Measurements from ENCODE around the gene NME3.

- TF ChIP-seq POLR2A (IDR thresholded peaks at IDR 0.05; ENCODE audit: low read depth, low read length): no peak
- TF ChIP-seq, protein P1, sequence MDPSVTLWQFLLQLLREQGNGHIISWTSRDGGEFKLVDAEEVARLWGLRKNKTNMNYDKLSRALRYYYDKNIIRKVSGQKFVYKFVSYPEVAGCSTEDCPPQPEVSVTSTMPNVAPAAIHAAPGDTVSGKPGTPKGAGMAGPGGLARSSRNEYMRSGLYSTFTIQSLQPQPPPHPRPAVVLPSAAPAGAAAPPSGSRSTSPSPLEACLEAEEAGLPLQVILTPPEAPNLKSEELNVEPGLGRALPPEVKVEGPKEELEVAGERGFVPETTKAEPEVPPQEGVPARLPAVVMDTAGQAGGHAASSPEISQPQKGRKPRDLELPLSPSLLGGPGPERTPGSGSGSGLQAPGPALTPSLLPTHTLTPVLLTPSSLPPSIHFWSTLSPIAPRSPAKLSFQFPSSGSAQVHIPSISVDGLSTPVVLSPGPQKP (IDR thresholded peaks at IDR 0.05; ENCODE audit: borderline replicate concordance, low read depth, low read length): no peak
- TF ChIP-seq, protein P2, sequence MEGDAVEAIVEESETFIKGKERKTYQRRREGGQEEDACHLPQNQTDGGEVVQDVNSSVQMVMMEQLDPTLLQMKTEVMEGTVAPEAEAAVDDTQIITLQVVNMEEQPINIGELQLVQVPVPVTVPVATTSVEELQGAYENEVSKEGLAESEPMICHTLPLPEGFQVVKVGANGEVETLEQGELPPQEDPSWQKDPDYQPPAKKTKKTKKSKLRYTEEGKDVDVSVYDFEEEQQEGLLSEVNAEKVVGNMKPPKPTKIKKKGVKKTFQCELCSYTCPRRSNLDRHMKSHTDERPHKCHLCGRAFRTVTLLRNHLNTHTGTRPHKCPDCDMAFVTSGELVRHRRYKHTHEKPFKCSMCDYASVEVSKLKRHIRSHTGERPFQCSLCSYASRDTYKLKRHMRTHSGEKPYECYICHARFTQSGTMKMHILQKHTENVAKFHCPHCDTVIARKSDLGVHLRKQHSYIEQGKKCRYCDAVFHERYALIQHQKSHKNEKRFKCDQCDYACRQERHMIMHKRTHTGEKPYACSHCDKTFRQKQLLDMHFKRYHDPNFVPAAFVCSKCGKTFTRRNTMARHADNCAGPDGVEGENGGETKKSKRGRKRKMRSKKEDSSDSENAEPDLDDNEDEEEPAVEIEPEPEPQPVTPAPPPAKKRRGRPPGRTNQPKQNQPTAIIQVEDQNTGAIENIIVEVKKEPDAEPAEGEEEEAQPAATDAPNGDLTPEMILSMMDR (conservative IDR thresholded peaks at IDR 0.05; ENCODE audit: low read depth, low read length): no peak
- TF ChIP-seq BHLHE40 (IDR thresholded peaks at IDR 0.05; ENCODE audit: low read depth, low read length): no peak
- TF ChIP-seq RAD21 (IDR thresholded peaks at IDR 0.05; ENCODE audit: low read length): no peak
- no peak for TF ChIP-seq MAZ (IDR thresholded peaks at IDR 0.05; ENCODE audit: borderline replicate concordance, low read depth, low read length)
- TF ChIP-seq RCOR1 (IDR thresholded peaks at IDR 0.05; ENCODE audit: insufficient replicate concordance, low read length): no peak
- no peak for TF ChIP-seq CEBPB (IDR thresholded peaks at IDR 0.05; ENCODE audit: low read depth, low read length)
Measured at GRCh38 chr16:1759511-1759910, 11.8 kb downstream of the NME3 start.
